GM18907 (cell line): ENCODE results near the gene UBE2S.

ENCODE experiments used
- ATAC-seq: cut with Tn5 transposase; IDR thresholded peaks from one replicate; pipeline ENCODE4 v1.9.1; 2021; ENCODE audit warnings: mild to moderate bottlenecking, moderate library complexity; ENCODE audit not compliant: unreplicated experiment

The UBE2S gene

DNA sequence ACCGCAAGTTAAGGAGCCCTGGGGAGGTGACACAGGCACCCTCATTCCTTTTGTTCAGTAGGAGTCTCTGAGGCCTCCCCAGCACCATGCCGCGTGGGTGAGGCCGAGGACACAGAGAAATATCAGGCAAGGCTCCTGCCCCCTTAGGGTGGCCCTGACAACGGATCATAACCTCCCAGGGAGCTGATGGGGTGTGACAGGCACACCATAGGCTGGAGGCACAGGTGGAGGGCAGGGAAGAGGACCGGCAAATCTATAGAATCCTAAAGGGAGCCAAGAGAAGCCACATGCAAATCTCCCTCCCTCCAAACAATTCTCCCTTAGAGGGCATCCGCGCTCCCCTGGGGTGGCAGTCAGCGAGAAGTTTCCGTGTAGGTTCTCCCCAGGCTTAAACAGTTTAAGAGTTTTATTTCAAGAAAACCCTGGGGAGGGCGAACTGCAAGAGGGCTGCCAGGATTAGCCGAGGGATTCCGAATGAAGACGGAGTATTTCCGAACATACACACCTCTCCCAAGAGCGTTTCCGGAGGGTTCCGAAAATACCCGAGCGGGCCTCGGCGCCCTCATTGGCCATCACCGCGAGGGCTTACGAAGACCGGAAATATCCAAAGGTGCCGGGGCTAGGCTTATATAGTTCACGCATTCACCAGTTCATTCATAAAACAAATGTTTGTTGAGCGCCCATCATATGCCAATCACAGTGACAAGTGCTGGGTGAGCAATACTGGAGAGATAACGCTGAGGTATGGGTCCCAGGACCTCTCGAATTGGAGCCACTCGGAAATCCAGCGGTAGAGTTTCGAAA is 22.5 kb downstream of the UBE2S start:
- peak; percentile 64 for ATAC-seq

DNA sequence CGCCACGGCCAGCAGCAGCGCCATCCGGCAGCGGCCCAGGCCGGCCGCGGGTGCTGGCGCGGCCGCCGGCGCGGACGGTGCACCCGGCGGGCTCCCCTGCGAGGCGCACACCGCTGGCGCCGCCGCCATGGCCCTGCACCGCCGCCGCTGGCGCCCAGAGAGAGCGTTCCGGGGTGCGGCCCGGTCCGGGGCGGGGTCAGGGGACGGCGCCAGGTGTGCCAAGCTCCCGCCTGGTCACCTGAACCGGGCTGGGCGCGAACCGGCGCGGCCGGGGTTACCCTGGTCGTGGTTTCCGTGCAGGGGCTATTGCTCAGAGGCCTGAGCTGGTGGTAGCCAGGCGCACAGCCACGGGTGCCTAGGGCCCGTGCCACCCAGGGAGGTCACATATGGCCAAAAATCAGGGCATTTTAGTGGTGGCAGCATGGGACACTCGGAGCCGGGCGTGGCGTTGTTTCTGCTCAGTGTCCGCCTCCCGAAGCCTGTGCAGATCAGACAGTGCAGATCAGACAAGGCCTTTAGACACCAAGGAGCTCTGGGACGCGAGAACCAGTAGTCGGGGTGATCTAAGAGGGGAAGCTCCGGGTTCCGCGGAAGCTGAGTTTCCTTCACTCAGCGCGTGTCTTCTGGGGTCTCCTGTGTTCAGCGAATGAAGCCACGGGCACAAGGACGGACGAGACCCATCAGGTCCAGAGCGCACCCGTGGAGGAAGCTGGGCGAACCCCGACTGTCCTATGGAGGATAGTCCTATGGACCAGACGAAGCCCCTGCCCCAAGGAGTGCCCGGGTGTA is 23.3 kb downstream of the UBE2S start, which contains the start of gene TMEM238:
TSS of gene TMEM238 (minus strand) at position 162 of the 789 bp plus-strand sequence. CDS start at position 129, 33 bp downstream.
- ATAC-seq, result no peak

DNA sequence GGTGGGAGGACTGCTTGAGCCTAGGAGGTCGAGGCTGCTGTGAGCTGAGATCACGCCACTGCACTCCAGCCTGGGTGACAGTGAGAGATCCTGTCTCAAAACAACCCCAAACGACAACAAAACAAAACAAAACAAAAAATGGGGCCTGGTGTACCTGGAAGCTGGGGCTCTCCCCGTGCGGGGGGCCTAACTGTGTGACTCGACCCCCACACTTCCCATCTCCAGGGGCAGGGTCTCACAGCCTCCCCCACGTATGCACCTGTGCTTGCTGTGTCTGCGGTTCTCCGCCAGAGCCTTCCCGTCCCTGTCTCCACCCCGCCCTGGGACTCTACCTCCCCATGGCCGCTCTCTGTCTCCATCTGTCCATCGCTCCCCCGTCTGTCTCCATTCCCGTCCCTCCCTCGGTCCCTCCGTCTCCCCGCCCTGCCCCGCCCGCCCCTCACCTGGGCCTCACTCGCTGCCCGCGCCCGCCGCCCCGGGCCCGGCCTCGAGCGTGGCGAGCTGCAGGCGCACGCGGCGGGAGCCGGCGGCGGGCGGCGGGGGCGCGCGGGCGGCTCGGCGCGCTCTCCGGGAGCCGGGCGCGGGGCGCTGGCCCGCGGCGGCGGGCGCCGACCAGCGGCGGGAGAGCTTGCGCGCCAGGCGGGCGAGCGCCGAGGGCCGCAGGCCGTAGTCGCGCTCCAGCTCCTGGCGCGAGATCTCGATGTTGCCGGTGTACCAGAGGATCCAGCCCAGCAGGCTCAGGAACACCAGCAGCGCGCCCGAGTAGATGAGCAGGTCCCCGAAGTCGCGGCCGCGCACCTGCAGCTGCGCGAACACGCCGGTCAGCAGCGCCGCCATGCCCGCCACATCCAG is 24.1 kb downstream of the UBE2S start:
- no peak for ATAC-seq

DNA sequence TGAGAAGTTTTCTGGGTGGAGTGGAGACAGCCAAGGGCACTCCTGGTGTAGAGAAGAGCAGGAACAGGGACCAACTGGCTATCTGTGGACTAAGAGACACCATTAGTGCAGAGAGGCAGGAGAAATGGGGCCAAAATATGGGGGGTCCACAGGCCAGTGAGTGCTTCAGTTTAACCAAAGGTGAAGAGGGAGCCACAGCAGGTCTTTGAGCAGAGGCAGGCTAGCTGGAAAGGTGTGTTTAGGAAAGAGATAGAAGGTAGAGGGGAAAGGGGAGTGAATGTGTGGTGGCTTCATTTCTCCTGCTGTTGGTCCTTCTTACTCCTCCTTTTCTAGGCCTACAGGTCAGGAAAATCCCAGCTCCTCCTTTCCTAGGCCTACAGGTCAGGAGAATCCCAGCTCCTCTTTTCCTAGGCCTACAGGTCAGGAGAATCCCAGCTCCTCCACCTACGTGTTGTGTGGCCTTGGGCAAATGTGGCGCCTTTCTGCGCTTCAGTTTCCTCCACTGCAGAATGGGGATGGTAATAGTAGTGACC is 25.0 kb downstream of the UBE2S start:
- no peak for ATAC-seq

DNA sequence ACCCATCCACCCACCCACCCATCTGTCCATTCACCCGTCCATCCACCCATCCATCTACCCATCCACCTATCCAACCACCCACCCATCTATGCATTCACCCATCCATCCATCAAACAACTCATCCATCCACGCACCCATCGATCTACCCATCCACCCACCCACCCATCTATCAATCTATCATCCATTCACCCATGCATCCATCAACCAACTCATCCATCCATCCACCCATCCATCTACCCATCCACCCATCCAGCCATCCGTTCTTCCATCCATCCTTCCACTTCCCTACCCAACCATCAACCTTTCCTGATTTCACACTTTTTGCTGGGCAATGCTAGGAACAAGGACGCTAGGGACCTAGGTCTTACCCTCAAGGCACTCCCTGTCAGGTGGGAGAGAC is 25.6 kb downstream of the UBE2S start:
- no peak for ATAC-seq

DNA sequence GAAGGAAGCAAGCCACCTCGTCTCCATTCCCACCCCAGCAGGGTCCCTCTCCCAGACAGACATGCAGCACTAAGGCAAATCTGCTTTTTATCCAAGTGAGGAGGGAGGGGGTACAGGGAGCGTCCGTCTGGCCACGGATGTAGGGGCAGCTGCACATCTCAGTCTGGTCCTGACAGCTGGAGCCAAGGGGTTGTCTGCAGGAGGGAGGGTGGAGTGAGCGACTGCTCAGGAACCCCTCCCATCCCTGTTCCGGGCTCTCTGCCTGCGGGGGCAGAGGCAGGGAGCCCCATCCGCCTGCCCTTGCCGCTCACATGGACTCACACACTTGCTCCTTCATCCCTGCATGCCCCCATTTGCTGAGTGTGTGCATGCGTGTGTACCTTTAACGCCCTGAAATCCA is 28.4 kb downstream of the UBE2S start:
- ATAC-seq, result no peak

DNA sequence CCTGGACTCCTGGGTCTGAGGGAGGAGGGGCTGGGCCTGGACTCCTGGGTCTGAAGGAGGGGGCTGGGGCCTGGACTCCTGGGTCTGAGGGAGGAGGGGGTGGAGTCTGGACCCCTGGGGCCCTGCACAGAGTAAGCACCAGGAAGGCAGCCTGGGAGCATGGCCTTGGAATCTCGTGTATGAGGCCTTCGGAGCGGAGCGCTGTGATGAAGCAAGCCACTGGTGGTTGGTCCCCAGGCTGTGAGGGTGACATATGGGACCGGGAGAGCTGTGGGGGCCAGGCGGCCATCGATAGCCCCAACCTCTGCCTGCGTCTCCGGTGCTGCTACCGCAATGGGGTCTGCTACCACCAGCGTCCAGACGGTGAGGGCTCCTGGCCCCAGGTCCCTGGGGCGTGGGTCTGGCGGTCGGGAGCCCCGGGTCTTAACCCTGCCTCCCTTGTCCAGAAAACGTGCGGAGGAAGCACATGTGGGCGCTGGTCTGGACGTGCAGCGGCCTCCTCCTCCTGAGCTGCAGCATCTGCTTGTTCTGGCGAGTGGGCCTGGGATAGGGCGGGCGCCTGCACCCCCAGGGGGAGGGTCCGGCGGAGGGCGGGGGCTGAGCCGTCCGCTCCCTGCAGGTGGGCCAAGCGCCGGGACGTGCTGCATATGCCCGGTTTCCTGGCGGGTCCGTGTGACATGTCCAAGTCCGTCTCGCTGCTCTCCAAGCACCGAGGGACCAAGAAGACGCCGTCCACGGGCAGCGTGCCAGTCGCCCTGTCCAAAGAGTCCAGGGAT is 30.0 kb downstream of the UBE2S start:
- no peak for ATAC-seq

DNA sequence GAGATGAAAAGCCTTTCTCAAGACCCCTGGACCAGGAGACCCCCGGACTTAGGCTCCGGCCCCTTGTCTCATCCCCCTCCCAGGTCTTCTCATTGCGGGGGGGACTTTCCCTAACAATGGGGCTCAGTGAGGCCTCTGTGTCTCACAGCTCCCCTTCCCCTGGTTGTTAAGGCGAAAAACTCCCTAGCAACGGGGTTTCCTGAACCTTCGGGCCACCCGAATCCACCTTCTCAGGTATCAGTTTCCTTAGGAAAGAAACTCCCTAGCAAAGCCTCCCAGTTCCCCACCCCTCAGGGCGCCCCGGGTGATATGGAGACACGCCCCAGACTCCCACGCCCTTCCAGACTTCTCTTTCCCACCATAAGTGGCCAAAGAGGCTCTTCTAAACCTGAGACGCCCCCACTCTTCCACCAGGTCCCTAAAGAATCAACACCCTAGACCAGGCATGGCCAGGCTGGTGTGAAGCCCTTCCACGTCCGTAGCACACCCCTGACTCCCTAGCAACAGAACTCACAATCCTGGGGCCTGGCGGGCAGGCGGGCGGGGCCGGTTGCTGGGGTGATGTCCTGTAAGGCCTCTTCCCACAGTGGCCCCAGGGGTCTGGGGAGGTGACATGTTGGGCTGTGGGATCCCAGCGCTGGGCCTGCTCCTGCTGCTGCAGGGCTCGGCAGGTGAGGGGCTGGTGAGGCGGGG is 31.2 kb downstream of the UBE2S start, which contains the start of gene TMEM190:
TSS of gene TMEM190 (plus strand) at position 586 of the 693 bp plus-strand sequence. CDS start at position 614, 28 bp downstream.
- no peak for ATAC-seq

DNA sequence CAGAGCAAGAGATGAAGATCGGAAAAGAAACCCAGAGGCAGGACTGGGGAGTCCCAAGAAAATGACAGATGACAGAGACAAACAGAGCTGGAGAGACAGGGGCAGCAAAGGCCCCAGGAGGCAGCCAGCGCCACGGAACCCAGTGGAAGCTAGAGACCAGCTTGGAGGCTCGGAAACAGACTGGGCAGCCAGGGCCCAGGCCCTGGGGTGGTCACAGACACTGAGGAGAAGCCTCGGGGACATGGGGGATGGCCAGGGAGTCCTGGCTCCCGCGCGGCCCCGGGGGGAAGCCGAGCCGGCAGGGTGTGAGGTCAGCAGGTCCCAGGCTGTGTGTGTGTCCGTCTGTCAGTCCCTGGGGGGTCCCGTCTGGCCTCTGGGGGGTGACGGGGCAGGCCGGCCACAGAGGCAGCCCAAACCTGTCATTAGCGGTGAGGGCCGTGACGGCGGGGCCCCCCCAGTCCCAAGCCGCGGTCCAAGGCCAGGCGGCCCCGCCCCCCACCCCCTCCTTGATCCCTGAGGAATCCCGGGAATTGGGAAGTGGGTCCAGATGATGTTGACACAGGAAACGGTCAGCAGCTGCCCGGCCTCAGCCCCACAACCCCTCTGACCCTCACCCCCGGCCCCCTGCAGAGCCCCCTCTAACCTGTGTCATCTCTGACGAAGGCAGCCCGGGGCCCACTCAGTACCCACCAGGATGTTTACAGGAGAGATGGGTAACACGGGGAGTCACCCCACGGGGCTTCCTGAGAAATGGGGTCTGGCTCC is 33.4 kb downstream of the UBE2S start:
- ATAC-seq, result no peak

DNA sequence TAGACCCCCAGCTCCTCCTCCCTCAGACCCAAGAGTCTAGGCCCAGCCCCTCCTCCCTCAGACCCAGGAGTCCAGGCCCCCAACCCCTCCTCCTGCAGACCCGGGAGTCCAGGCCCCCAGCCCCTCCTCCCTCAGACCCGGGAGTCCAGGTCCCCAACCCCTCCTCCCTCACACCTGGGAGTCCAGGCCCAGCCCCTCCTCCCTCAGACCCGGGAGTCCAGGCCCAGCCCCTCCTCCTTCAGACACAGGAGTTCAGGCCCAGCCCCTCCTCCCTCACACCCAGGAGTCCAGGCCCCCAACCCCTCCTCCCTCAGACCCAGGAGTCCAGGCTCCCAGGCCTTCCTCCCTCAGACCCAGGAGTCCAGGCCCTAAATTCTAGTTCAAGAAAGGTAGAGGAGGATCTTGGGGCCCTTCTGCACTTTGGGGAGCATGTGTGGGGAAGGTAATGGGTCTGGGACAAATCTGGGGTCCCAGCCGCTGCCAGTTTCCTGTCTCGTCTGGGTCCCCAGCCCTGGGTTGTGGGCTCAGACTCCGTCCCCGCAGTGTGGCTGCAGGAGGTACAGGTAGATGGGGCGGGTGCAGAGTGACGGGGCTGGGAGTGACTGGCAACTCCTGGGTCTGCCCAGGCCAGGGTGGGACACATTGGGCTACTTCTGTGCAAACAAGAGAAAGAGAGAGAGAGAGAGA is 34.1 kb downstream of the UBE2S start:
- no peak for ATAC-seq

DNA sequence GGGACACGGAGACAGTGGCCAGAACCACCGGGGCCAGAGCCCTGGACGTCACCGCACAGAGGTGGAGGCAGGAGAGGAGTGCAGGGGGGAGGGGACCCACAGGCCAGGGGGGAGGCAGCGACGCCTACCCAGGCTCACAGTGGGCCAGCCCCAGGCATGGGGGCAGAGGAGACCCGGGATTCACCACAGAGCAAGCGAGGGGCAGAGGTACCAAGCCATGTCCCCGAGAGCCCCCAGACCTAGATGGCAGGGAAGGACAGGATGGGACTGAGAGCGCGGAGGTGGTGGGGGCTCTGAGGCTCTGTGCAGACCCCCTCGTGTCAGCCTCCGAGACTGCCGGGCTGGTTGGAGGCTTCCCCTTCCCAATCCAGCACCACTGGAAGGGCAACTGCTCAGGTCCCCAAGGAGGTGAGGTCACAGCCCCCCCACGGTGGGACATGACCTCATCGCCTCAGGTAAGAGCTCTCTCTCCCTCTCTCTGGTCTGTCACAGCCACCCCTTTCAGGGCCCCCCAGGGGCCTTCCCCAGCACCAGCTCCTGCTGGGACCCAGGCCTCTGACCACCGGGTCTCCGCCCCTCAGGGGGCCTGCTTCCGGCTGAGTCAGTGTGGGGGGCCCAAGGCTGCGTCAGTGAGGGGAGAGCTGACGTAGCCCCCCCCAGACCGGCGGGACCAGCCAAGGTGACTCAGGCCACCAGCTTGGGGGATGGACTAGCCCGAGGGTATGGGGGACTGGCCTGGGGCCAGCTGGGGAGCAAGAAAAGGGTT is 35.1 kb downstream of the UBE2S start:
- no peak for ATAC-seq

DNA sequence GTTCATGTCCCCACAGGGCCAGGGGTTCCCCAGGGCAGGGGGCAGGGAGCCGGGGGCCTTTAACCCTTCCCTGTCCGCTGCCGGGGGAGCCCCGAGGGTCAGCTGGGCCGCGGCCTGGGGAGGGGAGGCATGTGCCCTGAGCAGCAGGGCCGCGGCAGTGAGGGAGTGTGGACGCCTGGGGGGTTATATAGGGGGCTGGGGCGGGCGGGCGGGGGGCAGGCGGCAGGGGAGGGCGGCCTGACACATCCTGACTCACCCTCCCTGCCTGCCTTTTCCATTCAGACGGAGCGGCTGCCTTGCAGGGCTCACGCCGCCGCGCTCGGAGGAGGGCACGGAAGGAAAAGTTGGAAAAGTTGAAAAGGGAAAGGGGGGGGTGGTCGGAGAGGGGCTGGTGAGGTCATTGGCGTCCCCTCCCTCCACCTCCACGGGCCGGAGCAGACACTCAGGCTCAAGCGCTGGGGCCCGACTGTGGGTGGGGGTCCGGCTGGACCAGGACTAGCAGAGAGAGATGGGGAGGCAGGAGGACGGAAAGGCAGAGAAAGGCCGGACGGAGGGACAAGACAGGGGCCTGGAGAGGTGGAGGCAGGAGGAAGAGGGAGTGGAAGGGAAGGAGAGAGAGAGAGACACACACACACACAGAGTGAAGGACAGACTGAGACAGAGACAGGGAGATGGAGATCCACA is 37.1 kb downstream of the UBE2S start, which contains the start of gene IL11:
TSS of gene IL11 (minus strand) at position 159 of the 684 bp plus-strand sequence. CDS start at position 6, 153 bp downstream.
- ATAC-seq, result no peak

DNA sequence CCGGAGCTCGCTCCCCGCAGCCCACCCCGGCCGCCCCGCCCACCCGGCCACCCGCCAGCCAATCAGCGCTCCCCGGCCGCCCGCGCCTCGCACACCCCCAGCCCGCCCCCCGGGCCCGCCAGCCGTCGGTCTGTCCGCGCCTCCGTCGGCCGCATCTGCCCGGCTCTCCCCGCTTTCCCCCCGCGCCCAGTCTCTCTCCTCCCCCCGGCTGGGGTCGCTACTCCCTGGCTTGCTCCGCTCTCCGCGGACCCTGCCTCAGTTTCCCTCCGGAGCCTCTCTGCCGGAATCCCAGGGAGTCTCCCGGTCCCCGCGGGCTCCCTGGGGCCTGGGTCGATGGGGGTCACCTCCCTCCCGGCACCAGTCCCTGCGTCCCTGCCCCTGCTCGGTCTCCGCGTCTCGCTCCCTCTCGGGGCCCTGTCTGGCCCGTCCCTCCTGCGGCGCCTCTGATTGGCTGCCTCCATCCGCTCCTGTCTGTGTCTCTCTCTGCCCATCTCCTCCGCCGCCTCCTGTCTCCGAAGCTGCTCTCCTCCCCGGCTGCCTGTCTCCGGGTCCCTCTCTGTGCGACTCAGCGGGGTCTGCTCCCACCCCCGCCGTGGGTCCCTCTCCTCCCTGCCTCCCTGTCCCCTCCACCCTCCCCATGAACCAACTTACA is 37.8 kb downstream of the UBE2S start:
- ATAC-seq, result no peak

DNA sequence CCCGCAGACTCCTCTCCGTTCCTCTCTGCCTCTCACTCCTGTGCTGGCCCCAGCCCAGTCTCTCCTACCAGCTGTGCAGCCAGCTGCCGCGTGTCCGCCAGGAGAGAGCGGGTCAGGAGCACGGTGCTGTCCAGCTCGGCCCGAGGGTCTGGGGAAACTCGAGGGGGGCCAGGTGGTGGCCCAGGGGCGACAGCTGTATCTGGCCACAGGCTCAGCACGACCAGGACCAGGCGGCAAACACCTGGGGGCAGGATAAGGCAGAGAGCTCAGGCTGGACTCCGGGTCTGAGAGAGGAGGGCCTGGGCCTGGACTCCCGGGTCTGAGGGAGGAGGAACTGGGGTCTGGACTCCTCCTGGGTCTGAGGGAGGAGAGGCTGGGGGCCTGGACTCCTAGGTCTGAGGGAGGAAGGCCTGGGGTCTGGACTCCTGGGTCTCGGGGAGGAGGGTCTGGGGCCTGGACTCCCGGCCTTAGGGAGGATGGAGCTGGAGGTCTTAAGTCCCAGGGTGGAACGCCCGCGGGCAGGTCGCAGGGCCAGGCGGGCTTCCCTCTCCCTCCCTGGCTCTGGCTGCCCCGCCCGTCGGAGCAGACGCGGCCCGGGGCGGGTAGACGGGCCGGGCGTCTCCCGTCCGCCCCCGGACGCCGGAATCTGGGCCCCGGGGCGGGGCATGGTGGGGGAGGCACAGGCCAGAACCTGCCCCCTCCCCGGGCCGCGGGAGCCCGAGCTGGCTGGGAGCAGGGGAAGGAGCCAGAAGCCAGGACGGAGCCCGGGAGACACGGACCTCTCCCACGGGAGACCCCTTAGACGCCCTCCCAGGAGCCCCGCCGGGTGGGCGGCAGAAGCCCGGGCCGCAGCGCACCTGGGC is 38.7 kb downstream of the UBE2S start:
- ATAC-seq, result no peak

DNA sequence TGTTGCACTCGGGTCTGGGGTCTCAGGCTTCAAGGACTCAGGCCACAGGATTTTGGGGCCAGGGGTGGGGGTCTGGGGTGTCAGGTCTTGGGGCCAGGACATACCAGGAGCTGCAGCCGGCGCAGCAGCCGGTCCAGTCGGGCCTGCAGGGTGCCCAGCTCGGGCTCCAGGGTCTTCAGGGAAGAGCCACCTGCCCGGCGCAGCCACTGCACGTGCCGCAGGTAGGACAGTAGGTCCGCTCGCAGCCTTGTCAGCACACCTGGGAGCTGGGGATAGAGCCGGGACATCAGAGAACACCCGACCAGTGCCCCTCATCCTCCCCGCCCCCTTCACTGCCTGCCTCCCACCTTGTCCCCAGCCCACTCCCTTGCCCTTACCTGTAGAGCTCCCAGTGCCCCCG is 39.5 kb downstream of the UBE2S start:
- ATAC-seq, result no peak
